ENCODE results near the gene POU2F3. TPM values are rescaled to one million over a fixed set of nuclear protein-coding genes. Genes with fewer than 3 reads are reported as not detected.

The POU2F3 gene
- total and polyA plus RNA-seq, 8 donors, result 0.18 to 1.9 (median 1.3) TPM; not detected in 2

DNA sequence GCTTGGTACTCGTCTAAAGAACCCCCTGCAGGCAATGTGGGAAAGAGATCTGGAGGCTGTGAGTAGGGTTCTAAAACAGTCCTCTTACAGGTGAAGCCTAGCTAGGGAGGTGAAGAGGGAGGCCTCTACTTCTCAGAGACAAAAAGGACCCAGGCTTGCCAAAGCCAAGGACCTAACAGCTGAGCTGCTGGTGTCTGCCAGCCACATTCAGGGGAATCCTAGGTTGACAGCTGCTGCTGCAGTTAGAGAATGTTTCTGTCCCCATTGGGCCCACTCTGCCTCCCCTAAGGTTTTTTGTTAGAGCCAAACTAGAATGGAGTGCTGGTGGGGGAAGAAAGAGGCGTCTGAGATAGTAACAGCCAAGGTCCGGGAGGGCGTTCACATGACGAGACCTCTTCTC lies 58.5 kb downstream of the POU2F3 start:
- Histone ChIP-seq H3K4me3 (no peak overlapping the region), H3K27me3 (peaks cover 0 to 22% (median 3%) of the 10 kb centered on the region in 3 donors), H3K27ac (no peak overlapping the region), H3K36me3 (no peaks in the 10 kb centered on the region), H3K4me1 (peaks cover 3 to 33% (median 18%) of the 10 kb centered on the region in 4 donors), H3K9me3 (no peaks in the 10 kb centered on the region)
- DNase-seq, result no peak
- 86 to 93% (median 89%) methylated on average over 4 to 5 of the region's 5 CpGs for WGBS, 5 donors
- intact Hi-C loops (cut with DNase I; ENCODE audit: low total_unique reads), result no loop called here
- TF ChIP-seq POLR2AphosphoS5 (IDR thresholded peaks at IDR 0.05) (no peak), POLR2A (IDR thresholded peaks at IDR 0.05) (no peak), EP300 (IDR thresholded peaks at IDR 0.05) (no peak)
- TF ChIP-seq, protein P1, sequence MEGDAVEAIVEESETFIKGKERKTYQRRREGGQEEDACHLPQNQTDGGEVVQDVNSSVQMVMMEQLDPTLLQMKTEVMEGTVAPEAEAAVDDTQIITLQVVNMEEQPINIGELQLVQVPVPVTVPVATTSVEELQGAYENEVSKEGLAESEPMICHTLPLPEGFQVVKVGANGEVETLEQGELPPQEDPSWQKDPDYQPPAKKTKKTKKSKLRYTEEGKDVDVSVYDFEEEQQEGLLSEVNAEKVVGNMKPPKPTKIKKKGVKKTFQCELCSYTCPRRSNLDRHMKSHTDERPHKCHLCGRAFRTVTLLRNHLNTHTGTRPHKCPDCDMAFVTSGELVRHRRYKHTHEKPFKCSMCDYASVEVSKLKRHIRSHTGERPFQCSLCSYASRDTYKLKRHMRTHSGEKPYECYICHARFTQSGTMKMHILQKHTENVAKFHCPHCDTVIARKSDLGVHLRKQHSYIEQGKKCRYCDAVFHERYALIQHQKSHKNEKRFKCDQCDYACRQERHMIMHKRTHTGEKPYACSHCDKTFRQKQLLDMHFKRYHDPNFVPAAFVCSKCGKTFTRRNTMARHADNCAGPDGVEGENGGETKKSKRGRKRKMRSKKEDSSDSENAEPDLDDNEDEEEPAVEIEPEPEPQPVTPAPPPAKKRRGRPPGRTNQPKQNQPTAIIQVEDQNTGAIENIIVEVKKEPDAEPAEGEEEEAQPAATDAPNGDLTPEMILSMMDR (IDR thresholded peaks at IDR 0.05), result no peak

DNA sequence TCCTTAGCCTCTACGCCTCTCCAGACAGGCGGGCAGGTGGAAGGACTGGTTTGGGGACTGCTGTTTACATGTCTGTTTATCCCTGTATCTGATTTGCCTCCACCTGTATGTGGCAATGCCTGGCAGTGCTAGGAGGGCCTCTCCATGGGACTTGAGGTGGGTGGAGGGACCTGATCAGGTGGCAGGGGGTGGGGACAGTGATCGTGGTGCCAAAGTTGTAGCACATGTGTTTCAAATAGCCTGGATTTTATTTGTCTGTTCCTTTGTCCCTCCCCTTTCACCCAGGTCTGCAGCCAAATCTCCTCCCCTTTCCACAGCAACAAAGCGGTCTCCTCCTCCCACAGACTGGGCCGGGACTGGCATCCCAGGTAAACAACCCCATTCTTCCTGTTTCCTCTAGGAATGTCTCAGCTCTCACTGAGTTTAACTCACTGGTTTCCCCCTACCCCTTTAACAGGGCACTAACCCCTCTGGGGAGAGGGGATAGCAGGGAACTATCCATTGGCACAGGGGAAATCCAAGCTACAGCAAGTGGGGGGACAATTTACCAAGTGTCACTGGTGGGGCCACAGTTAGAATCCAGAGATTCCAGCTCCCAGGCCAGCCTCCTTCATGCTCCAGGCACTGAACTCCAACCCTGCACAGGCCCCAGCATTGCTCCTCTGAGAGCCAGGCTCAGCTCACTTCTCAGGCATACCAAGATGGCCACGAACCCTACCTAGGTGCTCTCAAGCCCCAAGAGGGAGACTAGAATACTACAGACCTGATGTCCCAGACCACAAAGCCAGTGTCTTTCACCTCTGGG lies 62.3 kb downstream of the POU2F3 start:
- peak; percentile 83 to 86 for DNase-seq
- Histone ChIP-seq H3K4me3 (no peak overlapping the region), H3K4me1 (peaks cover 3 to 30% (median 26%) of the 10 kb centered on the region in 4 donors), H3K36me3 (no peaks in the 10 kb centered on the region), H3K27me3 (peaks cover 0 to 9% (median 3%) of the 10 kb centered on the region in 3 donors), H3K27ac (peak overlapping the region; percentile 9 to 75 (median 67)), H3K9me3 (no peaks in the 10 kb centered on the region)
- 37 to 57% (median 42%) methylated on average over 6 of the region's 6 CpGs for WGBS, 5 donors
- intact Hi-C loops (cut with DNase I; ENCODE audit: low total_unique reads), result no loop called here
- no peak for TF ChIP-seq POLR2A (IDR thresholded peaks at IDR 0.05)
- TF ChIP-seq, protein P1 (IDR thresholded peaks at IDR 0.05), result no peak
- peak in 2 of 3 donors; percentile 46 to 47 for TF ChIP-seq POLR2AphosphoS5 (IDR thresholded peaks at IDR 0.05)
- TF ChIP-seq EP300 (IDR thresholded peaks at IDR 0.05), result no peak

DNA sequence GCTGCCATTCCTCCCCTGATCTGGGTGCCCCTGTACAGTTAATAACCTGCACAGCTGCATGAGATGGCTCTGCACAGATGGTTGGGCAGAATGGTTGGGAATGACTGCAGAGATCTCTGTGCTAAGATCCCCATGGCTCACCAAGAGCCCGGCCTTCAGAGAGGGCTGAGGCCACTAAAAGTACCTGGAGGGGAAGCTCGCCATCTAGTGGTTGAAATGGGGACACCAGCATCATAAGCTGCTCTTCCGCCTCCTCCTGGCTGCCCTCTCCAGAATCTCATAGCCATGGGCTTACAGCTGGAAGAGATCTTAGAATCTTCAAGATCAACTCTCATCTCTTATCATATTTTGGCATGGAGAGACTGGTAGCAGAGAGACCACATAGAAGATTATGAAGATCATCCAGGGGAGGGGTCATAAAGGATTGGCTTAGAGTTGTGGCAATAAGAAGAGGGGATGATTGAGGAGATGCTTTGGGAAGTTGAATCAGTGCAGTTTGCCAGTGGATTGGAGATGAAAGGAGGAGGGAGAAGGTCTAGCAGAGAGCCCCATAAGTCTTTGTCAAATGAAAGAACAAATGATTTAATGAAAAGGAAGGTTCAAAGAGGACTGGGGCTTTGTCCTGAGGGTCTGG lies 63.2 kb downstream of the POU2F3 start:
- no peaks in the 10 kb centered on the region for H3K9me3 ChIP-seq
- peak overlapping the region in 4 of 5 donors; percentile 64 to 75 (median 70) for H3K27ac ChIP-seq
- H3K27me3 ChIP-seq, result peaks cover 0 to 8% (median 3%) of the 10 kb centered on the region in 3 donors
- H3K36me3 ChIP-seq, result no peaks in the 10 kb centered on the region
- intact Hi-C loops (cut with DNase I; ENCODE audit: low total_unique reads), result no loop called here
- no peak overlapping the region for H3K4me3 ChIP-seq
- peak; percentile 78 to 90 for DNase-seq
- H3K4me1 ChIP-seq, result peaks cover 3 to 30% (median 26%) of the 10 kb centered on the region in 4 donors
- no peak for TF ChIP-seq POLR2A (IDR thresholded peaks at IDR 0.05)
- TF ChIP-seq, protein P1 (IDR thresholded peaks at IDR 0.05), result peak in 5 of 7 experiments; percentile 48 to 80 (median 77)
- TF ChIP-seq POLR2AphosphoS5 (IDR thresholded peaks at IDR 0.05), result no peak
- no peak for TF ChIP-seq EP300 (IDR thresholded peaks at IDR 0.05)
- 23 to 32% (median 26%) methylated on average over 3 of the region's 3 CpGs for WGBS, 5 donors

DNA sequence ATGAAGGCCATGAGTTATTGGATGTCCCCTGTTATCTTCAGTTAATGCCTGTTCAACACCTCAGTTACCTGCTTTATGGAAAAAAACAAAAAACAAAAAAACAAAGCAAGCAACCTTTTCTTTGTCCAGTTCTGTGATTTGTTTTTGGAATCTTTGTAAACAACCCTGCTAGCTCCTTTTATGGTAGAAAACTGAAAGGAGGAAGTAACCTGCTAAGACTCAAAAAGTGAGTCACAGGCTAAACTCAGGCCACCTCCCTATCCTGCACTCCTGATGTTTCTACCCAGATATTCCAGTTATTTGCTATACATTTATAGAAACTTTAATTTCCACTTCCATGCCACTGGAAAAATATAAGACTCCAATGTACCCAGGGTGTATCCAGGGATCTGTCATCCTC lies 64.6 kb downstream of the POU2F3 start:
- DNase-seq, result peak in 1 of 2 donors; percentile 60
- Histone ChIP-seq H3K36me3 (no peaks in the 10 kb centered on the region), H3K27ac (peak overlapping the region in 2 of 5 donors; percentile 61 to 73), H3K4me1 (peaks cover 3 to 30% (median 25%) of the 10 kb centered on the region in 4 donors), H3K9me3 (no peaks in the 10 kb centered on the region), H3K4me3 (no peak overlapping the region), H3K27me3 (peaks cover 0 to 4% (median 0%) of the 10 kb centered on the region in 3 donors)
- TF ChIP-seq EP300 (IDR thresholded peaks at IDR 0.05), result no peak
- TF ChIP-seq POLR2AphosphoS5 (IDR thresholded peaks at IDR 0.05), result no peak
- TF ChIP-seq, protein P1 (IDR thresholded peaks at IDR 0.05), result no peak
- TF ChIP-seq POLR2A (IDR thresholded peaks at IDR 0.05), result no peak
- intact Hi-C loops (cut with DNase I; ENCODE audit: low total_unique reads), result no loop called here

Data from stomach (tissue), 9 donors.